Suprapubic skin (tissue), 3 donors: ENCODE results near the gene SYNGR3.

Experiments
- CTCF ChIP-seq, 2 donors: fragments of 200-600 bp in 1 of 2; fragments of 450-650 bp in 1 of 2; sonication (generic) in 1 of 2; IDR thresholded peaks; one replicate each; pipeline ENCODE4 v1.5.1; 2016 to 2019; ENCODE audit warnings: antibody characterized with exemption in 2 of 2, mild to moderate bottlenecking in 1 of 2, moderate library complexity in 1 of 2
- EP300 ChIP-seq: sonication (generic); formaldehyde crosslinking; IDR thresholded peaks from one replicate; pipeline ENCODE4 v1.6.1; 2017; ENCODE audit warnings: antibody characterized with exemption
- POLR2A ChIP-seq, 2 donors: fragments of 450-650 bp; IDR thresholded peaks; one replicate each; pipeline ENCODE4 v1.6.1; 2017; ENCODE audit warnings: antibody characterized with exemption in 2 of 2, mild to moderate bottlenecking in 2 of 2, moderate library complexity in 2 of 2

GRCh38 chr16:1991135-1991551 is 1.4 kb downstream of the SYNGR3 start:
- no peak for TF ChIP-seq POLR2A (IDR thresholded peaks at IDR 0.05)
- no peak for TF ChIP-seq CTCF (IDR thresholded peaks at IDR 0.05)
- TF ChIP-seq EP300, result no peak
